ENCODE data around the gene SLC6A12. TPM values are rescaled to one million over a fixed set of nuclear protein-coding genes. Genes with fewer than 3 reads are reported as not detected.

Gene SLC6A12
- polyA plus RNA-seq, 1 of the 3 experiments (the other 2 are of a cell fraction) = 0.02 TPM

DNA sequence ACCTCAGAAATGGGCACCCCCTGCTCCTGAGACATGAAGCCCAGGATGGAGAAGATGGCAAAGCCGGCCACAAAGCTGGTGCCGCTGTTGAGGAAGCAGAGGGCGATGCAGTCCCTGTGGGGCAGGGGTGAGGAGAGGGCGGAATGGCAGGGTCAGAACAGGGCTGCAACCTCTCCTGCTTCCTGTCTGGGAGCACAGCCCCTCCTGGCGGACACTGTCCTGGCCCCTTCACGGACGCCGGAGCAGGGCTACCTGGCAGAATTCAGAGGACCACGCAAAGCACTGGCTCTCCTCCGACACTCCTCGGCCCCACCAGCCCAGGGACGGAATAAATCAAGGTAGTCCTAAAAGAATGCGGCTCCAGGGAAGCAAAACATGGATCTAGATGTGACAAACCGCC, 12.4 kb upstream of the SLC6A12 start (continued):
- TF ChIP-seq GABPA (IDR thresholded peaks at IDR 0.05; ENCODE audit: low read depth) = no peak

DNA sequence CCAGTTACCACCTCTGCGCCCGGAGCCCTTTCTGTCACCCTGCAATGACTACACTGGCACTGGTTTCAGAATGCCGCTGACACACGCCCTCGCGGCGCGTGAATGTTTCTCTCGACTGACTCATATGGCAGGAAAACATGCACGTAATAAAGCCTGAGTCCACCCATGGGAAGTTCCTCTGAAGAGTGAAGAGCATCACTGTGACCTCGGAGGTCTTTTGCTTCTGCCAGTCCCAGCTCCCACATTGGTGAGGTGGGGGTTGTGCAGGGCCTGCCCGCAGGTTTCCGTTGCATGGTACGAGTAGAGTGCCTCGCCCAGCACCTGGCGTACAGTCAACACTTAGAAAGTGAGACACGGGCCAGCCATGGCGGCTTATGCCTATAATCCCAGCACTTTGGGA, 11.1 kb upstream of the SLC6A12 start:
- H3K4me2 ChIP-seq = no peak overlapping the region
- ChIA-PET POLR2A (no interaction called here), CTCF (interaction anchor here (1.2 kb wide), 1 partner anchor 9 kb away, joined by 5 read pairs; no protein-coding TSS in a partner anchor)
- H3F3A ChIP-seq (replicated peaks; ENCODE audit: insufficient read depth) = no peaks in the 10 kb centered on the region
- no peak for DNase-seq
- H3K27ac ChIP-seq (ENCODE audit: low read depth in 2 of 2, low read length in 1 of 2) = no peak overlapping the region
- no peak overlapping the region for H3K9ac ChIP-seq
- H3K9me2 ChIP-seq = no peaks in the 10 kb centered on the region
- no peak overlapping the region for H3K4me3 ChIP-seq (ENCODE audit: low read depth in 2 of 2, low read length in 1 of 2)
- WGBS (ENCODE audit: low lambda C conversion rate) = 83% methylated on average over 9 of the region's 18 CpGs
- no peaks in the 10 kb centered on the region for H4K20me1 ChIP-seq (ENCODE audit: insufficient read depth)
- H2AFZ ChIP-seq (ENCODE audit: low read depth) = no peak overlapping the region
- no peaks in the 10 kb centered on the region; a peak in 1 of 4 replicates for H3K4me1 ChIP-seq (ENCODE audit: control insufficient read depth in 1 of 2, insufficient read depth in 2 of 2, low read depth in 1 of 2, low read length in 1 of 2)
- H3K36me3 ChIP-seq (replicated peaks in 1 of 2; ENCODE audit: control insufficient read depth in 1 of 2, insufficient read depth in 2 of 2, low read length in 1 of 2) = no peaks in the 10 kb centered on the region
- peaks cover 5% of the 10 kb centered on the region; the same call in 1 of the 2 replicates for H3K27me3 ChIP-seq (ENCODE audit: insufficient read depth)
- TF ChIP-seq NFIC (IDR thresholded peaks at IDR 0.05; ENCODE audit: borderline replicate concordance) (no peak), SIN3A (IDR thresholded peaks at IDR 0.05; ENCODE audit: borderline replicate concordance, low read depth, low read length) (no peak), YY1 (IDR thresholded peaks at IDR 0.05; ENCODE audit: low read depth) (no peak), TAF1 (IDR thresholded peaks at IDR 0.05; ENCODE audit: borderline replicate concordance, low read depth, low read length) (no peak), FOXM1 (IDR thresholded peaks at IDR 0.05; ENCODE audit: low read depth) (no peak), GATA2 (CRISPR knock-in tag; IDR thresholded peaks at IDR 0.05) (no peak), TCF12 (IDR thresholded peaks at IDR 0.05) (no peak), FOXJ3 (CRISPR knock-in tag; IDR thresholded peaks at IDR 0.05) (no peak), RFX5 (IDR thresholded peaks at IDR 0.05; ENCODE audit: low read length) (no peak), NRF1 (IDR thresholded peaks at IDR 0.05; ENCODE audit: low read depth, low read length) (no peak), GABPA (IDR thresholded peaks at IDR 0.05; ENCODE audit: low read depth) (no peak)
- TF ChIP-seq, protein P1, sequence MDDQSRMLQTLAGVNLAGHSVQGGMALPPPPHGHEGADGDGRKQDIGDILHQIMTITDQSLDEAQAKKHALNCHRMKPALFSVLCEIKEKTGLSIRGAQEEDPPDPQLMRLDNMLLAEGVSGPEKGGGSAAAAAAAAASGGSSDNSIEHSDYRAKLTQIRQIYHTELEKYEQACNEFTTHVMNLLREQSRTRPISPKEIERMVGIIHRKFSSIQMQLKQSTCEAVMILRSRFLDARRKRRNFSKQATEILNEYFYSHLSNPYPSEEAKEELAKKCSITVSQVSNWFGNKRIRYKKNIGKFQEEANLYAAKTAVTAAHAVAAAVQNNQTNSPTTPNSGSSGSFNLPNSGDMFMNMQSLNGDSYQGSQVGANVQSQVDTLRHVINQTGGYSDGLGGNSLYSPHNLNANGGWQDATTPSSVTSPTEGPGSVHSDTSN (IDR thresholded peaks at IDR 0.05) = no peak
- TF ChIP-seq, protein P2, sequence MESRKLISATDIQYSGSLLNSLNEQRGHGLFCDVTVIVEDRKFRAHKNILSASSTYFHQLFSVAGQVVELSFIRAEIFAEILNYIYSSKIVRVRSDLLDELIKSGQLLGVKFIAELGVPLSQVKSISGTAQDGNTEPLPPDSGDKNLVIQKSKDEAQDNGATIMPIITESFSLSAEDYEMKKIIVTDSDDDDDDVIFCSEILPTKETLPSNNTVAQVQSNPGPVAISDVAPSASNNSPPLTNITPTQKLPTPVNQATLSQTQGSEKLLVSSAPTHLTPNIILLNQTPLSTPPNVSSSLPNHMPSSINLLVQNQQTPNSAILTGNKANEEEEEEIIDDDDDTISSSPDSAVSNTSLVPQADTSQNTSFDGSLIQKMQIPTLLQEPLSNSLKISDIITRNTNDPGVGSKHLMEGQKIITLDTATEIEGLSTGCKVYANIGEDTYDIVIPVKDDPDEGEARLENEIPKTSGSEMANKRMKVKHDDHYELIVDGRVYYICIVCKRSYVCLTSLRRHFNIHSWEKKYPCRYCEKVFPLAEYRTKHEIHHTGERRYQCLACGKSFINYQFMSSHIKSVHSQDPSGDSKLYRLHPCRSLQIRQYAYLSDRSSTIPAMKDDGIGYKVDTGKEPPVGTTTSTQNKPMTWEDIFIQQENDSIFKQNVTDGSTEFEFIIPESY (IDR thresholded peaks at IDR 0.05; ENCODE audit: borderline replicate concordance, low read depth) = no peak
- TF ChIP-seq, protein P3, sequence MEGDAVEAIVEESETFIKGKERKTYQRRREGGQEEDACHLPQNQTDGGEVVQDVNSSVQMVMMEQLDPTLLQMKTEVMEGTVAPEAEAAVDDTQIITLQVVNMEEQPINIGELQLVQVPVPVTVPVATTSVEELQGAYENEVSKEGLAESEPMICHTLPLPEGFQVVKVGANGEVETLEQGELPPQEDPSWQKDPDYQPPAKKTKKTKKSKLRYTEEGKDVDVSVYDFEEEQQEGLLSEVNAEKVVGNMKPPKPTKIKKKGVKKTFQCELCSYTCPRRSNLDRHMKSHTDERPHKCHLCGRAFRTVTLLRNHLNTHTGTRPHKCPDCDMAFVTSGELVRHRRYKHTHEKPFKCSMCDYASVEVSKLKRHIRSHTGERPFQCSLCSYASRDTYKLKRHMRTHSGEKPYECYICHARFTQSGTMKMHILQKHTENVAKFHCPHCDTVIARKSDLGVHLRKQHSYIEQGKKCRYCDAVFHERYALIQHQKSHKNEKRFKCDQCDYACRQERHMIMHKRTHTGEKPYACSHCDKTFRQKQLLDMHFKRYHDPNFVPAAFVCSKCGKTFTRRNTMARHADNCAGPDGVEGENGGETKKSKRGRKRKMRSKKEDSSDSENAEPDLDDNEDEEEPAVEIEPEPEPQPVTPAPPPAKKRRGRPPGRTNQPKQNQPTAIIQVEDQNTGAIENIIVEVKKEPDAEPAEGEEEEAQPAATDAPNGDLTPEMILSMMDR (IDR thresholded peaks at IDR 0.05) = no peak
- TF ChIP-seq, protein P4, sequence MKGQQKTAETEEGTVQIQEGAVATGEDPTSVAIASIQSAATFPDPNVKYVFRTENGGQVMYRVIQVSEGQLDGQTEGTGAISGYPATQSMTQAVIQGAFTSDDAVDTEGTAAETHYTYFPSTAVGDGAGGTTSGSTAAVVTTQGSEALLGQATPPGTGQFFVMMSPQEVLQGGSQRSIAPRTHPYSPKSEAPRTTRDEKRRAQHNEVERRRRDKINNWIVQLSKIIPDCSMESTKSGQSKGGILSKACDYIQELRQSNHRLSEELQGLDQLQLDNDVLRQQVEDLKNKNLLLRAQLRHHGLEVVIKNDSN (IDR thresholded peaks at IDR 0.05; ENCODE audit: borderline replicate concordance, low read depth) = no peak
- no peaks in the 10 kb centered on the region for H3K9me3 ChIP-seq
- no peaks in the 10 kb centered on the region for H3K79me2 ChIP-seq (ENCODE audit: insufficient read depth)
